Smooth muscle cell of the brain vasculature (primary cell): ENCODE results near the gene XKR3.
"Not testable (repeated sequence)": the region's sequence is repeated elsewhere in the genome, so short reads cannot be mapped to it uniquely, and the experiment has no call there.

Experiments
- DNase-seq: peaks from one replicate; pipeline ENCODE4 v3.0.0-alpha.2; 2012; ENCODE audit warnings: low read depth, low spot score

Gene XKR3

DNA sequence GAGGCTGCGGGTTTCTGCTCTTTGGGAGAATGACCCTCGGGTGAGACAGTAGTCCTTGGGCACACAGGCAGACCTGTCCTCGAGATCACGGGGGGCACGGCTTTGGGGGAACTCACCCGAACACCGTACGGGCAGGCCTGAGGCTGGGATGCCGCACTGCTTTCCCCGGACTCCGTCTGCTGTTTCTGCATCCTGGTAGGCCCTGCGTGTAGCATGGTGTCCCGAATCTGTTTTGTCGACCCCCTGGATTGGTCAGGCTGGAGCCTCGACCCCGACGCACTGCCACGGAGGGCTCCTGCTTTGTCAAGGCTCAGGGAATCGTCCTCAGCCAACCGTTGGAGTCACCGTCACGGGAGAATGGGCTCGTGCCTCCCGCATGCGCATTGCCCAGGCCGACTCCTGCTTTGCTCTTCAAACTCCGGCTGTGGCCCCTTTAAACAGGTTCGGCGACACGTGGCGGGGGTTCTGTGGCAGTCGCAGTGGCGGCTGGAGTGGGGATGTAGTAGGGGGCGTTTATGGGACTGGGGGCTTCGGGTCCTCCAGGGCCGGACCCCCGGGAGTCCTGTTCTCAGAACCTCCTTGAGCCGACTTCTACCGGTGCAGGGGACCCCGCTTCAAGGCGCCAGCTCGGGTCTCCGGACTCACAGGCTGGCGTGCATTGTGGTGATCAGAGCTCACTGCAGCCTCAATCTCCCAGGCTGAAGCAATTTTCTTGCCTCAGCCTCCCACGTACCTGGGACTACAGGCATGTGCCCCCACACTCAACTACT lies 76.9 kb downstream of the XKR3 start:
- DNase-seq = not testable (repeated sequence)

- DNase-seq = not testable (repeated sequence)
Observed at GRCh38 chr22:16747266-16748159, 77.7 kb downstream of the XKR3 start.

DNA sequence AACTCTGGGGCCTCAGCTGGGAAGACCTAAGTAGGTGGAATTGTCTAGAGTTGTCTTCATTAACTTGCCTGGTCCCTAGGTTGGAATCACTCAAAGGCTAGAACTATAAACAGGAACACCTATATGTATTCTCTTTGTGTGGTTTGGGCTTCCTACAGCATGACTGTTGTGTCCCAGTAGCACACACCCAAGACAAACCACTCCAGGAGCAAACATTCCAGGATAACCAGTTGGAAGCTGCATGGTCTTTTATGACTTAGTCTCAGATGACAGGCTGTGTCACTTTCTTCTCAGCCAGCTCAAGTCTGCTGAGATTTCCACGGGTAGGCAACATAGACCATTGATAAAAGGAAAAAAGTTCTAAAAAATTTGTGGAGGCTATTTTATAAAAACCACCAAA lies 90.9 kb downstream of the XKR3 start:
- not testable (repeated sequence) for DNase-seq
